OCI-LY1 (cell line): Measurements from ENCODE around the gene PON2.

ENCODE experiments used
- H2AFZ ChIP-seq: fragments of 200-600 bp; sonication (generic), shearing (Covaris generic); 2 replicates; pipeline ENCODE4 v1.6.0; 2014; ENCODE audit warnings: antibody characterized with exemption, mild to moderate bottlenecking, low read length
- H3F3A ChIP-seq: fragments of 200-600 bp; sonication (generic), shearing (Covaris generic); 2 replicates; pipeline ENCODE4 v1.6.0; 2014; ENCODE audit warnings: mild to moderate bottlenecking, antibody characterized with exemption, low read length, moderate library complexity; ENCODE audit not compliant: insufficient read depth
- H3K27ac ChIP-seq: fragments of 200-600 bp; sonication (generic); 2 replicates; pipeline ENCODE4 v1.5.1; 2014; ENCODE audit warnings: low read length, mixed run types, mild to moderate bottlenecking, low read depth; ENCODE audit not compliant: poor library complexity, severe bottlenecking
- H3K27me3 ChIP-seq: fragments of 200-600 bp; sonication (generic); 2 replicates; pipeline ENCODE4 v1.6.0; 2014; ENCODE audit warnings: antibody characterized with exemption, mild to moderate bottlenecking, low read length, moderate library complexity; ENCODE audit not compliant: insufficient read depth
- H3K36me3 ChIP-seq: fragments of 200-600 bp; sonication (generic); 2 replicates; pipeline ENCODE4 v1.6.1; 2014; ENCODE audit warnings: mild to moderate bottlenecking, antibody characterized with exemption, low read length, moderate library complexity, mixed read lengths; ENCODE audit not compliant: insufficient read depth
- H3K4me1 ChIP-seq: fragments of 200-600 bp; sonication (generic); 2 replicates; pipeline ENCODE4 v1.5.1; 2014; ENCODE audit warnings: mild to moderate bottlenecking, low read length, moderate library complexity; ENCODE audit not compliant: insufficient read depth, severe bottlenecking
- H3K4me2 ChIP-seq: fragments of 200-600 bp; sonication (generic), shearing (Covaris generic); 2 replicates; pipeline ENCODE4 v1.6.1; 2014; ENCODE audit warnings: low read length
- H3K4me3 ChIP-seq: fragments of 200-600 bp; sonication (generic); 2 replicates; pipeline ENCODE4 v1.5.1; 2014; ENCODE audit warnings: low read length, low read depth, mild to moderate bottlenecking, mixed read lengths; ENCODE audit not compliant: poor library complexity, severe bottlenecking
- H3K79me2 ChIP-seq: fragments of 200-600 bp; shearing (Covaris generic); 2 replicates; pipeline ENCODE4 v1.6.1; 2016; ENCODE audit warnings: mixed run types, low read length, mixed read lengths; ENCODE audit not compliant: insufficient read depth
- H3K9ac ChIP-seq: fragments of 200-600 bp; sonication (generic), shearing (Covaris generic); 2 replicates; pipeline ENCODE4 v1.6.1; 2014; ENCODE audit warnings: mild to moderate bottlenecking, low read length, mixed read lengths
- H3K9me2 ChIP-seq: fragments of 200-600 bp; sonication (generic), shearing (Covaris generic); 2 replicates; pipeline ENCODE4 v1.6.1; 2014; ENCODE audit warnings: low read depth, mild to moderate bottlenecking, low read length, mixed read lengths
- H3K9me3 ChIP-seq: fragments of 200-600 bp; shearing (Covaris generic); 2 replicates; pipeline ENCODE4 v1.6.1; 2014; ENCODE audit warnings: low read length, mixed read lengths
- H4K20me1 ChIP-seq: fragments of 200-600 bp; sonication (generic), shearing (Covaris generic); 2 replicates; pipeline ENCODE4 v1.6.0; 2016; ENCODE audit warnings: mild to moderate bottlenecking, low read length; ENCODE audit not compliant: insufficient read depth
- EZH2 ChIP-seq: fragments of 200-600 bp; sonication (generic), shearing (Covaris generic); IDR thresholded peaks from 2 replicates; pipeline ENCODE4 v1.8.0; 2017; ENCODE audit warnings: borderline replicate concordance, mixed run types, mild to moderate bottlenecking, antibody characterized with exemption, low read length, moderate library complexity, mixed read lengths
- TF ChIP-seq, protein P1 (sequence below): fragments of 200-600 bp; sonication (generic), shearing (Covaris generic); IDR thresholded peaks from 2 replicates; pipeline ENCODE4 v1.5.1; 2017; ENCODE audit warnings: mild to moderate bottlenecking, antibody characterized with exemption, low read length, moderate library complexity, mixed read lengths

The PON2 gene

DNA sequence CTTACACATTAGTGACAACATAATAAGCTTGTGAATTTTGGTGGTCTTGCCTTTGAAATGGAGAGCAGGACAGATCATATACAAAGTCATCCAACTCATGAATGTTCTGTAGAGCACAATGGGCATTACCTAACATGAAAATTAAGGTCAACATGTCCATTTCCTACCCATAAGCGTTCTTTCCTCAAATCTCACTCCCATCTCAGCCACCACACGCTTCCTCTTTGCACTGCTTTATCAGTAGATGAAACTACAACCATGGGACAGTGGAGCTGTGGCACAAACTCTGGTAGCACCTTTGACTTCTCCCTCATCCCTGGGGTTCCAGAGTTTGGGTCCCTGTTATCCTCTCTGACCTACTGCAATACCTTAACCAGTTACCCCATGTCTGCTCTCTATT, 2.2 kb downstream of the PON2 start:
- Histone ChIP-seq H2AFZ (no peak overlapping the region), H3K9me3 (no peaks in the 10 kb centered on the region), H3K36me3 (no peaks in the 10 kb centered on the region), H3K27me3 (no peaks in the 10 kb centered on the region), H3K27ac (no peak overlapping the region), H3K4me1 (peaks cover 22% of the 10 kb centered on the region), H3K4me2 (no peak overlapping the region), H3K9me2 (no peaks in the 10 kb centered on the region), H3K79me2 (no peaks in the 10 kb centered on the region), H4K20me1 (no peaks in the 10 kb centered on the region), H3K4me3 (no peak overlapping the region), H3K9ac (no peak overlapping the region), H3F3A (no peaks in the 10 kb centered on the region)
- TF ChIP-seq EZH2, result no peak
- TF ChIP-seq, protein P1, sequence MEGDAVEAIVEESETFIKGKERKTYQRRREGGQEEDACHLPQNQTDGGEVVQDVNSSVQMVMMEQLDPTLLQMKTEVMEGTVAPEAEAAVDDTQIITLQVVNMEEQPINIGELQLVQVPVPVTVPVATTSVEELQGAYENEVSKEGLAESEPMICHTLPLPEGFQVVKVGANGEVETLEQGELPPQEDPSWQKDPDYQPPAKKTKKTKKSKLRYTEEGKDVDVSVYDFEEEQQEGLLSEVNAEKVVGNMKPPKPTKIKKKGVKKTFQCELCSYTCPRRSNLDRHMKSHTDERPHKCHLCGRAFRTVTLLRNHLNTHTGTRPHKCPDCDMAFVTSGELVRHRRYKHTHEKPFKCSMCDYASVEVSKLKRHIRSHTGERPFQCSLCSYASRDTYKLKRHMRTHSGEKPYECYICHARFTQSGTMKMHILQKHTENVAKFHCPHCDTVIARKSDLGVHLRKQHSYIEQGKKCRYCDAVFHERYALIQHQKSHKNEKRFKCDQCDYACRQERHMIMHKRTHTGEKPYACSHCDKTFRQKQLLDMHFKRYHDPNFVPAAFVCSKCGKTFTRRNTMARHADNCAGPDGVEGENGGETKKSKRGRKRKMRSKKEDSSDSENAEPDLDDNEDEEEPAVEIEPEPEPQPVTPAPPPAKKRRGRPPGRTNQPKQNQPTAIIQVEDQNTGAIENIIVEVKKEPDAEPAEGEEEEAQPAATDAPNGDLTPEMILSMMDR, result no peak

DNA sequence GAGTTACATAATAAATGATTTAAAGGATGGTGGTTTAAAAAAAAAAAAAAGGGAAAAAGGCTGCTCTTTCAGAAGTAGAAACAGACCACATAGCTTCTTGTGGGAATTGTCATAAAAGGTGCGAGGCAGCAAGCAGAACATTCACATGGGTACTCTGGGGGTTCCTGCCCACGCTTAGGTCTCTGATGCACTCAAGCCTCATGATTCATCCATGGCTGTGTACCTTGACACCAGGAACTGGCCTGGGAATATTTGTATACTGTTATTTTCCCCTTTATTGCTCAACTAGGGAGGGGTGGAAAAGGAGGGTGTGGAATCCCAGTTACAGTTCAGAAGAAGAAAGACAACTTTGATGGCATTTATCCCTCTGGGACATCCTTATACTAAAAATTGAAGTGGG, 4.0 kb downstream of the PON2 start:
- no peak overlapping the region for H3K4me2 ChIP-seq

DNA sequence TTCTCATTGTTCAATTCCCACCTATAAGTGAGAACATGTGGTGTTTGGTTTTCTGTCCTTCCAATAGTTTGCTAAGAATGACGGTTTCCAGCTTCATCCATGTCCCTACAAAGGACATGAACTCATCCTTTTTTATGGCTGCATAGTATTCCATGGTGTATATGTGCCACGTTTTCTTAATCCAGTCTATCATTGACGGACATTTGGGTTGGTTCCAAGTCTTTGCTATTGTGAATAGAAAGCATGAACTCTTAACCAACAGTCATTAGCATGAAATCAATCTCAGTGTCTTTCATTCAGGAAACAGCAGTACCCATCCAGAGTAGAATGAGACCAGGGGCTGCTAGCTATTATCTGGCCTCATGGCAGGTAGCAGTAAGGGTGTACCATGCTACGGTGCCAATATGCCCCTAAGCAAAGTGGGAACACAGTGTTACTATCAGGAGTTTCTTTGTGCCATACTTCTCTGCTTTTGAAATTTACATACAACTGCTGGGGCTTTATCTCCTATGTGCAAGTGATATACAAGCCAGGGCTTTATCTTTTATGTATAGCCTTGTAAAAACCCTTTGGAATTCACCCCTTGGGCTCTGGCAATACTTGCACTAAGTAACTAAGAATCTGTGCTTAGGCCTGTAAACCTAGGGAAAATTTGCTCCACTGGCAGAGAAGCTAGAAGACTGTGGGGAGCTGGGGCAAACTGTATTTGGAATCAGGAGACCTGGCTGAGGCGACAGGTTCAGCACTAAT, 5.4 kb downstream of the PON2 start:
- H3K4me3 ChIP-seq, result no peak overlapping the region
- no peak overlapping the region for H3K9ac ChIP-seq
- H4K20me1 ChIP-seq, result no peaks in the 10 kb centered on the region
- H2AFZ ChIP-seq, result no peak overlapping the region
- H3F3A ChIP-seq, result no peaks in the 10 kb centered on the region
- H3K79me2 ChIP-seq, result no peaks in the 10 kb centered on the region
- no peaks in the 10 kb centered on the region for H3K9me3 ChIP-seq
- H3K4me1 ChIP-seq, result peaks cover 9% of the 10 kb centered on the region
- no peak overlapping the region for H3K27ac ChIP-seq
- no peaks in the 10 kb centered on the region for H3K36me3 ChIP-seq
- no peaks in the 10 kb centered on the region for H3K9me2 ChIP-seq
- no peak for TF ChIP-seq EZH2
- TF ChIP-seq, protein P1, result no peak
- no peaks in the 10 kb centered on the region for H3K27me3 ChIP-seq
- no peak overlapping the region for H3K4me2 ChIP-seq

More for the DNA sequence above, 4.0 kb downstream of the PON2 start:
- H3K27me3 ChIP-seq, result no peaks in the 10 kb centered on the region
- H3K9ac ChIP-seq, result no peak overlapping the region
- H3K4me3 ChIP-seq, result no peak overlapping the region
- no peaks in the 10 kb centered on the region for H3K9me2 ChIP-seq
- H3K36me3 ChIP-seq, result no peaks in the 10 kb centered on the region
- H3F3A ChIP-seq, result no peaks in the 10 kb centered on the region
- H3K79me2 ChIP-seq, result no peaks in the 10 kb centered on the region
- peaks cover 18% of the 10 kb centered on the region for H3K4me1 ChIP-seq
- H3K27ac ChIP-seq, result no peak overlapping the region
- no peaks in the 10 kb centered on the region for H3K9me3 ChIP-seq
- H4K20me1 ChIP-seq, result no peaks in the 10 kb centered on the region
- H2AFZ ChIP-seq, result no peak overlapping the region
- TF ChIP-seq, protein P1, result no peak
- TF ChIP-seq EZH2, result no peak
